ENCODE results near the gene EIF6. TPM values are rescaled to one million over a fixed set of nuclear protein-coding genes. Genes with fewer than 3 reads are reported as not detected.
"Not testable (repeated sequence)": the region's sequence is repeated elsewhere in the genome, so short reads cannot be mapped to it uniquely, and the experiment has no call there.

The EIF6 gene
- total RNA-seq, 2 experiments from 2014 or later, result 104 to 109 TPM

- CTCF ChIA-PET, result interaction anchor here (0.9 to 2.3 kb wide), 4 partner anchors 10 to 119 kb away, joined by 3 to 10 read pairs (median 6); no protein-coding TSS in a partner anchor
- peaks cover 5% of the 10 kb centered on the region for H3K36me3 Mint-ChIP-seq (ENCODE audit: low read depth)
- no peak overlapping the region for H3K4me3 Mint-ChIP-seq
- ATAC-seq (no peak), DNase-seq (no peak)
- H3K27ac Mint-ChIP-seq, result no peak overlapping the region
- no peaks in the 10 kb centered on the region for H3K4me1 Mint-ChIP-seq (ENCODE audit: low read depth)
- H3K9me3 Mint-ChIP-seq (ENCODE audit: insufficient read depth), result no peaks in the 10 kb centered on the region
- H3K27me3 Mint-ChIP-seq (ENCODE audit: low read depth), result no peaks in the 10 kb centered on the region
- POLR2A ChIA-PET, result no interaction called here
Measured at GRCh38 chr20:35263532-35264341, 20.8 kb downstream of the EIF6 start.

DNA sequence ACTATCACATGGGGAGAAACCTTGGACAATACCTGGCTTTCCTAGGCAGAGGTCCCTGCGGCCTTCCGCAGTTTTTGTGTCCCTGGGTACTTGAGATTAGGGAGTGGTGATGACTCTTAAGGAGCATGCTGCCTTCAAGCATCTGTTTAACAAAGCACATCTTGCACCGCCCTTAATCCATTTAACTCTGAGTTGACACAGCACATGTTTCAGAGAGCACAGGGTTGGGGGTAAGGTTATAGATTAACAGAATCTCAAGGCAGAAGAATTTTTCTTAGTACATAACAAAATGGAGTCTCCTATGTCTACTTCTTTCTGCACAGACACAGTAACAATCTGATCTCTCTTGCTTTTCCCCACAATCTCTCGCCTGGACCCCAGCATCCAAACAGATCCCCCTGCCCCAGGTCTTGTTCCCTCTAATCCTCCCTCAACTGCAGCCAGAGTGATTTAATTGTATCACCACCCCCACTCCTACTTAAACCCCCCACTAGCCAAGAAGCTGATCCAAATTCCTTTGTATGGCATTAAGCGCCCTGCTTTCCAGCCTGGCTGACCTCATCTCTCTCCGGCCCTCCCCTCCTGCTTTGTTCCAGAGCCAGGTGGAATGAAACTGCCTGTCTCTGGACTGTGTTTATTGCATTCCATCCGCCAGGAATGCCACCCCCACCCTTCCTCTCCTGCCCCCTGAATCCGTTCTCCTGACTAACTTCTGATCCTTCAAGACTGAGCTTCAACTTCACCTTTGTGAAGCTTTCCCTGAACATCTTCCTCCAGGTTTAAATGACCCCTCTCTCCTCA is 21.6 kb downstream of the EIF6 start:
- H3K4me3 Mint-ChIP-seq; POLR2A ChIA-PET; H3K27me3 Mint-ChIP-seq (ENCODE audit: low read depth); H3K27ac Mint-ChIP-seq; H3K9me3 Mint-ChIP-seq (ENCODE audit: insufficient read depth); ATAC-seq; H3K36me3 Mint-ChIP-seq (ENCODE audit: low read depth); DNase-seq; H3K4me1 Mint-ChIP-seq (ENCODE audit: low read depth): not testable (repeated sequence)
- CTCF ChIA-PET, result interaction anchor here (2.3 kb wide), 1 partner anchor 54 kb away, joined by 10 read pairs; no protein-coding TSS in a partner anchor

GRCh38 chr20:35262321-35262720 is 22.3 kb downstream of the EIF6 start:
- DNase-seq; H3K27me3 Mint-ChIP-seq (ENCODE audit: low read depth); POLR2A ChIA-PET; CTCF ChIA-PET; H3K36me3 Mint-ChIP-seq (ENCODE audit: low read depth); H3K4me3 Mint-ChIP-seq; H3K4me1 Mint-ChIP-seq (ENCODE audit: low read depth); ATAC-seq; H3K9me3 Mint-ChIP-seq (ENCODE audit: insufficient read depth); H3K27ac Mint-ChIP-seq: not testable (repeated sequence)

GRCh38 chr20:35260426-35260825 is 24.1 kb downstream of the EIF6 start:
- DNase-seq, result no peak
- no peak for ATAC-seq
- no peak overlapping the region for H3K4me3 Mint-ChIP-seq

GRCh38 chr20:35257175-35257909 is 27.2 kb downstream of the EIF6 start:
- Mint-ChIP-seq H3K36me3 (ENCODE audit: low read depth) (peaks cover 5% of the 10 kb centered on the region), H3K27me3 (ENCODE audit: low read depth) (no peaks in the 10 kb centered on the region), H3K4me1 (ENCODE audit: low read depth) (peaks cover 9% of the 10 kb centered on the region), H3K4me3 (no peak overlapping the region), H3K9me3 (ENCODE audit: insufficient read depth) (no peaks in the 10 kb centered on the region), H3K27ac (no peak overlapping the region)
- ChIA-PET CTCF (no interaction called here), POLR2A (no interaction called here)
- DNase-seq (no peak), ATAC-seq (no peak)

More at GRCh38 chr20:35260426-35260825, 24.1 kb downstream of the EIF6 start:
- POLR2A ChIA-PET, result no interaction called here
- CTCF ChIA-PET, result interaction anchor here (1.8 kb wide), 1 partner anchor 17 kb away, joined by 5 read pairs; the partner anchor contains the start of gene MMP24OS
- no peaks in the 10 kb centered on the region for H3K36me3 Mint-ChIP-seq (ENCODE audit: low read depth)
- no peaks in the 10 kb centered on the region for H3K27me3 Mint-ChIP-seq (ENCODE audit: low read depth)
- no peak overlapping the region for H3K27ac Mint-ChIP-seq
- H3K9me3 Mint-ChIP-seq (ENCODE audit: insufficient read depth), result no peaks in the 10 kb centered on the region
- H3K4me1 Mint-ChIP-seq (ENCODE audit: low read depth), result no peaks in the 10 kb centered on the region

- no peaks in the 10 kb centered on the region for H3K9me3 Mint-ChIP-seq (ENCODE audit: insufficient read depth)
- H3K4me3 Mint-ChIP-seq, result no peak overlapping the region
- no peaks in the 10 kb centered on the region for H3K27me3 Mint-ChIP-seq (ENCODE audit: low read depth)
- peaks cover 11% of the 10 kb centered on the region for H3K36me3 Mint-ChIP-seq (ENCODE audit: low read depth)
- H3K27ac Mint-ChIP-seq, result peak overlapping the region; percentile 67
- ChIA-PET POLR2A (interaction anchor here (0.9 kb wide), 1 partner anchor 15 kb away, joined by 4 read pairs; no protein-coding TSS in a partner anchor), CTCF (interaction anchor here (1.0 to 1.9 kb wide), 3 partner anchors 10 to 159 kb away, joined by 3 to 8 read pairs (median 6); no protein-coding TSS in a partner anchor)
- ATAC-seq, result no peak
- no peak for DNase-seq
- H3K4me1 Mint-ChIP-seq (ENCODE audit: low read depth), result peaks cover 31% of the 10 kb centered on the region
Measured at GRCh38 chr20:35254448-35254999, 30.0 kb downstream of the EIF6 start.

GRCh38 chr20:35253010-35253409 is 31.6 kb downstream of the EIF6 start:
- Mint-ChIP-seq H3K4me3 (no peak overlapping the region), H3K4me1 (ENCODE audit: low read depth) (peaks cover 31% of the 10 kb centered on the region), H3K9me3 (ENCODE audit: insufficient read depth) (no peaks in the 10 kb centered on the region), H3K27me3 (ENCODE audit: low read depth) (no peaks in the 10 kb centered on the region), H3K36me3 (ENCODE audit: low read depth) (peaks cover 11% of the 10 kb centered on the region), H3K27ac (peak overlapping the region; percentile 81)
- CTCF ChIA-PET, result interaction anchor here (1.9 kb wide), 1 partner anchor 16 kb away, joined by 8 read pairs; no protein-coding TSS in a partner anchor
- DNase-seq, result no peak
- POLR2A ChIA-PET, result no interaction called here
- ATAC-seq, result no peak

- POLR2A ChIA-PET, result interaction anchor here (0.7 to 1.7 kb wide), 3 partner anchors 24 to 32 kb away, joined by 3 to 8 read pairs (median 4); partner anchors contain the start of genes EIF6 and MMP24OS
- not testable (repeated sequence) for H3K9me3 Mint-ChIP-seq (ENCODE audit: insufficient read depth)
Measured at GRCh38 chr20:35252598-35252997, 32.0 kb downstream of the EIF6 start.

DNA sequence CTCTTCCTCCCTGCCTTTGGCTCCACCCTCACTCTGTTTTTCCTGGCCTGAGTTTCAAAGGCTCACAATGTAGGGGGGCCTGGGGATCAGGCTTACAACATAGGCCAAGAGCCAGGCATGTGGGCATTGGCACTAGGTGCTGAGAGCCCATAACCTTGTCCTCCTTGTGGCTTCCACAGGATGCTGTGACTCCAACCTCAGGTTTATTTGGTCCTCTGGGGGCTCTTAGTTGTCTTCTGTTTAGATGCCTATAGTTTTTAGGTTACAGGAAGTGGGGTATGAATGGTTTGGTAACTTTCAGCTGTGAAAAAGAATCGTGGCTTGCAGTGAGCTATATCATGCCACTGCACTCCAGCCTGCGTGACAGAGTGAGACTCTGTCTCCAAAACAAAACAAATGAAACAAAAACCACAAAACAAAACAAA is 32.5 kb downstream of the EIF6 start:
- ATAC-seq (peak; percentile 94), DNase-seq (peak; percentile 74)
- peak overlapping the region; percentile 63 for H3K4me3 Mint-ChIP-seq
- POLR2A ChIA-PET, result interaction anchor here (0.7 to 1.7 kb wide), 3 partner anchors 24 to 33 kb away, joined by 3 to 8 read pairs (median 4); partner anchors contain the start of genes EIF6 and MMP24OS
- H3K9me3 Mint-ChIP-seq (ENCODE audit: insufficient read depth), result no peaks in the 10 kb centered on the region
- peaks cover 31% of the 10 kb centered on the region for H3K4me1 Mint-ChIP-seq (ENCODE audit: low read depth)
- peaks cover 11% of the 10 kb centered on the region for H3K36me3 Mint-ChIP-seq (ENCODE audit: low read depth)
- H3K27ac Mint-ChIP-seq, result peak overlapping the region; percentile 99
- no peaks in the 10 kb centered on the region for H3K27me3 Mint-ChIP-seq (ENCODE audit: low read depth)
- CTCF ChIA-PET, result interaction anchor here (0.8 to 1.9 kb wide), 4 partner anchors 17 to 107 kb away, joined by 3 to 9 read pairs (median 5); partner anchors contain the start of genes EDEM2 and MMP24OS

More at GRCh38 chr20:35252598-35252997, 32.0 kb downstream of the EIF6 start:
- not testable (repeated sequence) for DNase-seq; H3K27me3 Mint-ChIP-seq (ENCODE audit: low read depth)
- H3K4me1 Mint-ChIP-seq (ENCODE audit: low read depth), result peaks cover 31% of the 10 kb centered on the region
- peak overlapping the region; percentile 63 for H3K4me3 Mint-ChIP-seq
- peak overlapping the region; percentile 99 for H3K27ac Mint-ChIP-seq
- peaks cover 11% of the 10 kb centered on the region for H3K36me3 Mint-ChIP-seq (ENCODE audit: low read depth)
- peak; percentile 40 for ATAC-seq
- CTCF ChIA-PET, result interaction anchor here (0.8 to 1.9 kb wide), 4 partner anchors 16 to 108 kb away, joined by 3 to 9 read pairs (median 5); partner anchors contain the start of genes EDEM2 and MMP24OS

GRCh38 chr20:35251613-35251940 is 33.0 kb downstream of the EIF6 start:
- ChIA-PET CTCF (interaction anchor here (1.0 to 1.9 kb wide), 5 partner anchors 14 to 107 kb away, joined by 3 to 9 read pairs (median 3); partner anchors contain the start of gene EDEM2), POLR2A (interaction anchor here (0.9 to 1.7 kb wide), 4 partner anchors 25 to 104 kb away, joined by 3 to 8 read pairs (median 4); partner anchors contain the start of genes EDEM2 and EIF6)
- no peaks in the 10 kb centered on the region for H3K27me3 Mint-ChIP-seq (ENCODE audit: low read depth)
- no peaks in the 10 kb centered on the region for H3K9me3 Mint-ChIP-seq (ENCODE audit: insufficient read depth)
- ATAC-seq (no peak), DNase-seq (no peak)
- H3K36me3 Mint-ChIP-seq (ENCODE audit: low read depth), result peaks cover 11% of the 10 kb centered on the region
- H3K27ac Mint-ChIP-seq, result peak overlapping the region; percentile 99
- H3K4me1 Mint-ChIP-seq (ENCODE audit: low read depth), result peaks cover 31% of the 10 kb centered on the region
- peak overlapping the region; percentile 63 for H3K4me3 Mint-ChIP-seq

Data from activated CD8-positive, alpha-beta T cell treated with anti-CD3 and anti-CD28 coated beads, Interleukin-2, amount 10 ng/mL, durations not matched to agents 7 days and 5 days (primary cell).